ENCODE results near the gene COL10A1. TPM values are rescaled to one million over a fixed set of nuclear protein-coding genes. Genes with fewer than 3 reads are reported as not detected.
A peak's percentile ranks its signal among the peaks of the same experiment; 100 is the strongest.
"Not testable (repeated sequence)": the region's sequence is repeated elsewhere in the genome, so short reads cannot be mapped to it uniquely, and the experiment has no call there.

Gene COL10A1
- total RNA-seq, 1 donor from 2014 or later: not detected

GRCh38 chr6:116096979-116097816 is 28.7 kb downstream of the COL10A1 start:
- Histone ChIP-seq H3K27ac (ENCODE audit: low read depth, low read length) (no peak overlapping the region), H3K9me3 (ENCODE audit: insufficient read depth, low read depth, low read length) (peaks cover 12% of the 10 kb centered on the region), H3K27me3 (ENCODE audit: insufficient read depth, low read length) (no peaks in the 10 kb centered on the region), H3K4me1 (ENCODE audit: insufficient read depth, low read length) (peaks cover 7% of the 10 kb centered on the region), H3K4me3 (ENCODE audit: insufficient read depth, low read depth, low read length) (no peak overlapping the region), H3K79me2 (ENCODE audit: insufficient read depth, low read length) (no peaks in the 10 kb centered on the region), H4K20me1 (ENCODE audit: insufficient read depth, low read length) (no peaks in the 10 kb centered on the region), H3K4me2 (ENCODE audit: low read length) (no peak overlapping the region), H2AFZ (ENCODE audit: low read depth, low read length) (no peak overlapping the region), H3K36me3 (ENCODE audit: insufficient read depth, low read length) (no peaks in the 10 kb centered on the region), H3K9ac (ENCODE audit: low read length) (no peak overlapping the region)
- H3K9me3 Mint-ChIP-seq (ENCODE audit: unreplicated experiment): peaks cover 9% of the 10 kb centered on the region
- peak; percentile 39 for TF ChIP-seq CTCF (IDR thresholded peaks at IDR 0.05; ENCODE audit: insufficient read depth, low read depth, low read length)
- no peak for TF ChIP-seq EZH2 (IDR thresholded peaks at IDR 0.05; ENCODE audit: insufficient read depth, low read length)
- FAIRE-seq (no peak), DNase-seq (ENCODE audit: low read depth) (no peak)
- H3K4me1 Mint-ChIP-seq (ENCODE audit: low read depth, unreplicated experiment): peaks cover 5% of the 10 kb centered on the region
- H3K27ac Mint-ChIP-seq (ENCODE audit: unreplicated experiment): no peak overlapping the region
- no peak overlapping the region for H3K4me3 Mint-ChIP-seq (ENCODE audit: unreplicated experiment)
- no peaks in the 10 kb centered on the region for H3K27me3 Mint-ChIP-seq (ENCODE audit: low read depth, unreplicated experiment)
- H3K36me3 Mint-ChIP-seq (ENCODE audit: low read depth, unreplicated experiment): peaks cover 6% of the 10 kb centered on the region

- H3K9ac ChIP-seq (ENCODE audit: low read length); H3K27ac ChIP-seq (ENCODE audit: low read depth, low read length); DNase-seq (ENCODE audit: low read depth); H3K4me1 Mint-ChIP-seq (ENCODE audit: low read depth, unreplicated experiment); H3K27me3 Mint-ChIP-seq (ENCODE audit: low read depth, unreplicated experiment); H3K79me2 ChIP-seq (ENCODE audit: insufficient read depth, low read length); H3K4me1 ChIP-seq (ENCODE audit: insufficient read depth, low read length); H3K9me3 Mint-ChIP-seq (ENCODE audit: unreplicated experiment); H3K36me3 Mint-ChIP-seq (ENCODE audit: low read depth, unreplicated experiment); H3K4me2 ChIP-seq (ENCODE audit: low read length); H2AFZ ChIP-seq (ENCODE audit: low read depth, low read length); H3K36me3 ChIP-seq (ENCODE audit: insufficient read depth, low read length); H4K20me1 ChIP-seq (ENCODE audit: insufficient read depth, low read length); H3K27ac Mint-ChIP-seq (ENCODE audit: unreplicated experiment); H3K4me3 ChIP-seq (ENCODE audit: insufficient read depth, low read depth, low read length); FAIRE-seq; H3K27me3 ChIP-seq (ENCODE audit: insufficient read depth, low read length); H3K4me3 Mint-ChIP-seq (ENCODE audit: unreplicated experiment): not testable (repeated sequence)
- peaks cover 12% of the 10 kb centered on the region for H3K9me3 ChIP-seq (ENCODE audit: insufficient read depth, low read depth, low read length)
Observed at GRCh38 chr6:116096048-116096759, 29.7 kb downstream of the COL10A1 start.

GRCh38 chr6:116094041-116094440 is 31.9 kb downstream of the COL10A1 start:
- H3K4me3 ChIP-seq (ENCODE audit: insufficient read depth, low read depth, low read length): no peak overlapping the region

More at GRCh38 chr6:116094041-116094440, 31.9 kb downstream of the COL10A1 start:
- Histone ChIP-seq H4K20me1 (ENCODE audit: insufficient read depth, low read length) (no peaks in the 10 kb centered on the region), H3K9ac (ENCODE audit: low read length) (no peak overlapping the region), H2AFZ (ENCODE audit: low read depth, low read length) (no peak overlapping the region), H3K27me3 (ENCODE audit: insufficient read depth, low read length) (no peaks in the 10 kb centered on the region), H3K79me2 (ENCODE audit: insufficient read depth, low read length) (no peaks in the 10 kb centered on the region), H3K9me3 (ENCODE audit: insufficient read depth, low read depth, low read length) (peaks cover 12% of the 10 kb centered on the region), H3K36me3 (ENCODE audit: insufficient read depth, low read length) (no peaks in the 10 kb centered on the region), H3K4me1 (ENCODE audit: insufficient read depth, low read length) (no peaks in the 10 kb centered on the region), H3K4me2 (ENCODE audit: low read length) (no peak overlapping the region), H3K27ac (ENCODE audit: low read depth, low read length) (no peak overlapping the region)
- Mint-ChIP-seq H3K9me3 (ENCODE audit: unreplicated experiment) (peaks cover 9% of the 10 kb centered on the region), H3K36me3 (ENCODE audit: low read depth, unreplicated experiment) (peaks cover 6% of the 10 kb centered on the region), H3K4me1 (ENCODE audit: low read depth, unreplicated experiment) (peaks cover 1% of the 10 kb centered on the region), H3K4me3 (ENCODE audit: unreplicated experiment) (no peak overlapping the region), H3K27me3 (ENCODE audit: low read depth, unreplicated experiment) (no peaks in the 10 kb centered on the region), H3K27ac (ENCODE audit: unreplicated experiment) (no peak overlapping the region)
- no peak for FAIRE-seq
- no peak for TF ChIP-seq EZH2 (IDR thresholded peaks at IDR 0.05; ENCODE audit: insufficient read depth, low read length)
- TF ChIP-seq CTCF (IDR thresholded peaks at IDR 0.05; ENCODE audit: insufficient read depth, low read depth, low read length): no peak
- no peak for DNase-seq (ENCODE audit: low read depth)

All from astrocyte (in vitro differentiated cells and primary cell).